GM12874 (cell line): ENCODE data around the gene TSPAN5.

Source experiments
- CTCF ChIP-seq: IDR thresholded peaks from 2 replicates; pipeline ENCODE4 v1.5.1; 2011; ENCODE audit warnings: low read depth, mild to moderate bottlenecking, control low read depth, low read length, moderate library complexity; ENCODE audit not compliant: insufficient read depth

Gene TSPAN5

GRCh38 chr4:98556451-98556850 is 102.0 kb downstream of the TSPAN5 start:
- no peak for TF ChIP-seq CTCF

GRCh38 chr4:98555798-98556445 is 102.5 kb downstream of the TSPAN5 start:
- no peak for TF ChIP-seq CTCF

- TF ChIP-seq CTCF = no peak
Measured at GRCh38 chr4:98546910-98547594, 111.4 kb downstream of the TSPAN5 start.

GRCh38 chr4:98544818-98545414 is 113.5 kb downstream of the TSPAN5 start:
- no peak for TF ChIP-seq CTCF

- no peak for TF ChIP-seq CTCF
Measured at GRCh38 chr4:98544141-98544817, 114.1 kb downstream of the TSPAN5 start.

GRCh38 chr4:98542011-98542410 is 116.4 kb downstream of the TSPAN5 start:
- no peak for TF ChIP-seq CTCF

GRCh38 chr4:98540803-98541202 is 117.6 kb downstream of the TSPAN5 start:
- TF ChIP-seq CTCF = no peak
